Measurements from ENCODE around the gene KREMEN2. TPM values are rescaled to one million over a fixed set of nuclear protein-coding genes. Genes with fewer than 3 reads are reported as not detected.

KREMEN2 gene
- total RNA-seq, 1 experiment from 2014 or later = 0.49 TPM

DNA sequence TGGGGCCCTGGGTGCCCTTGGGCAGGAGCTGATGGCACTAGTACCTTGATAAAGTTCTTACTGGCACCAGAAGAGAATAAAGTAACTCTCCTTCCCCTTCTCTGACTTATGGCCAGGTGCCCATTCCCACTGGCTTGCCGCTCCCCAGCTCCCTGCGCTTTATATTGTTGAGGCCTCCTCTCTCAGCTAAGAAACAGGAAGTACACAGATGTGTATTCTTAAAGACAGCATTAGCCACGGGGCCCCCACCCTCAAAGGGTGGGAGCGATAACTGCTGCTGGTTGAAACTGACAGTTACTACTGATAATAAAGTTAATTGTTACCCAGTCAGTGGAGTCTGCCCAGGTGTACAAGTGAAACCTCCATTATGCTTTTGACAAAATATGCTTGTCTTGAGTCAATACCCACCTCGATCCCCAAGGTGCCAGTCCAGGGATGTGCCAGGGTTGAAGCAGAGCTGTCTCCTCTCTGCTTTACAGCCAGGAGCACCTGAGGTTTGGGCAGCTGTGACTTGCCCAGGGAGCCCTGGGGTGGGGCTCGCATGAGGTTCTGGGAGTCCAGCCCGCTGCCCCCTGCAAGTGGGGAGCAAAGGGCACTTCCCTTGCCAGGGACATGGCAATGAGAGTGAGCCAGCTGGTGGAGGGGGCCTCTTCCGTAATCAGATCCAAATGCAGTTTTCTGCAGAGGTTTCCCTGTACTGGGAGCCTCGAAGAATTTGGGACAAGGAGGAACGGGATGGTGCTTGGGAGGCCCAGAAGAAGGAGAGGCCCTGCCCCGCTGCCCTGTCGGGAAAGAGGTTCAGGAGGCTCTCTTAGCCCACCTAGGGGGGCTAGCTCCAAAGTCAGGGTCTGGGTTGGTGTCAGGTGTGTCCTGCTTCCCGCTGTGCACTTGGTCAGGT lies 43.2 kb downstream of the KREMEN2 start:
- H3K36me3 ChIP-seq (ENCODE audit: insufficient read depth, low read length, poor library complexity, severe bottlenecking) = no peaks in the 10 kb centered on the region
- intact Hi-C loops (cut with micrococcal nuclease; ENCODE audit: unreplicated experiment) = no loop called here
- ChIA-PET POLR2A (ENCODE audit: low non-redundant PET) (no interaction called here), CTCF (interaction anchor here (0.6 kb wide), 1 partner anchor 153 kb away, joined by 3 read pairs; no protein-coding TSS in a partner anchor)
- no TSS peak for BruUV-seq (replicated peaks)
- H3K27me3 ChIP-seq (replicated peaks; ENCODE audit: insufficient read depth, low read depth, low read length, poor library complexity) = peaks cover 67% of the 10 kb centered on the region
- no peaks in the 10 kb centered on the region for H3K9me3 ChIP-seq (ENCODE audit: low read depth, low read length, poor library complexity, severe bottlenecking)
- TF ChIP-seq EZH2 (IDR thresholded peaks at IDR 0.05; ENCODE audit: borderline replicate concordance, low read depth, low read length, poor library complexity, severe bottlenecking) = no peak
- TF ChIP-seq, protein P1, sequence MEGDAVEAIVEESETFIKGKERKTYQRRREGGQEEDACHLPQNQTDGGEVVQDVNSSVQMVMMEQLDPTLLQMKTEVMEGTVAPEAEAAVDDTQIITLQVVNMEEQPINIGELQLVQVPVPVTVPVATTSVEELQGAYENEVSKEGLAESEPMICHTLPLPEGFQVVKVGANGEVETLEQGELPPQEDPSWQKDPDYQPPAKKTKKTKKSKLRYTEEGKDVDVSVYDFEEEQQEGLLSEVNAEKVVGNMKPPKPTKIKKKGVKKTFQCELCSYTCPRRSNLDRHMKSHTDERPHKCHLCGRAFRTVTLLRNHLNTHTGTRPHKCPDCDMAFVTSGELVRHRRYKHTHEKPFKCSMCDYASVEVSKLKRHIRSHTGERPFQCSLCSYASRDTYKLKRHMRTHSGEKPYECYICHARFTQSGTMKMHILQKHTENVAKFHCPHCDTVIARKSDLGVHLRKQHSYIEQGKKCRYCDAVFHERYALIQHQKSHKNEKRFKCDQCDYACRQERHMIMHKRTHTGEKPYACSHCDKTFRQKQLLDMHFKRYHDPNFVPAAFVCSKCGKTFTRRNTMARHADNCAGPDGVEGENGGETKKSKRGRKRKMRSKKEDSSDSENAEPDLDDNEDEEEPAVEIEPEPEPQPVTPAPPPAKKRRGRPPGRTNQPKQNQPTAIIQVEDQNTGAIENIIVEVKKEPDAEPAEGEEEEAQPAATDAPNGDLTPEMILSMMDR (conservative IDR thresholded peaks at IDR 0.05; ENCODE audit: low read depth, low read length) = no peak
- no peak overlapping the region for H3K27ac ChIP-seq (ENCODE audit: low read depth, low read length, poor library complexity, severe bottlenecking)
- H3K4me1 ChIP-seq (ENCODE audit: insufficient read depth, low read length, poor library complexity, severe bottlenecking) = peaks cover 4% of the 10 kb centered on the region
- DNase-seq (ENCODE audit: low spot score) = no peak
- no peak overlapping the region for H3K4me3 ChIP-seq (ENCODE audit: low read depth, low read length, poor library complexity, severe bottlenecking)

DNA sequence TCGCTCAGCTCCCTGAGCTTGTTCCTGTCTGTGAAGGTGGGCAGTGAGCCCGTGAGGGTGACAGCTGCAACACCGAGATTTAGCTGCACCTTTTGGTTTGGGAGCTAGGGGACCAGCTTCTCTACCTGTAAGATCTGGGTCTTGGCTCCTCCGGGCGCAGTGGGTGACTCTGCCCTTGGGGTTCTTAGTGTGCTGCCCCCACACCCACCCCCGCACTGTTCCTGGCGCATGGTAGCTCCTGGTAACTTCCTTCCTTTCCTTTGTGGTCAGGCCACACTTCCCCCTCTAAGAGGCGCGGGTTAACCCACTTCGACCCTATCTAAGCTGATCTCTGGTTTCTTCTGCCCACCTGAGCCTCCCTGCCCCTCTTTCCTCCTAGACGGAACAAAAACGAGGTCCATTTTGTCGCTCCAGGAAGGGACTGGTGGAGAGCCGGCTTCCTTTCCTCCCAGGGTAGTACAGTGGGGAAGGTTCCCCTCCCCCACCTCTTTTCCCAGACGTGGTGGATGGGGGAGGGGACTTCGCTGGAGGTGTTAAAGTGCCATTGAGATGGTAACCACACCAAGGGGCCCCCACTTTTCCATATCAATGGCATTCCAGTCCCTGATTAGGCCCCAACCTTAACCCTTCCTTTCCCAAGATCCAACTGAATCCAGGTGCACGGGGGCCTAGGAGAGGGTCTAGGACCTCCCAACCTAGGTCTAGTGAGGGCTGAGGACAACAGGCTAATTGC lies 44.0 kb downstream of the KREMEN2 start:
- Histone ChIP-seq H3K36me3 (ENCODE audit: insufficient read depth, low read length, poor library complexity, severe bottlenecking) (no peaks in the 10 kb centered on the region), H3K27ac (ENCODE audit: low read depth, low read length, poor library complexity, severe bottlenecking) (no peak overlapping the region), H3K9me3 (ENCODE audit: low read depth, low read length, poor library complexity, severe bottlenecking) (no peaks in the 10 kb centered on the region), H3K4me1 (ENCODE audit: insufficient read depth, low read length, poor library complexity, severe bottlenecking) (peaks cover 4% of the 10 kb centered on the region), H3K4me3 (ENCODE audit: low read depth, low read length, poor library complexity, severe bottlenecking) (no peak overlapping the region), H3K27me3 (replicated peaks; ENCODE audit: insufficient read depth, low read depth, low read length, poor library complexity) (peaks cover 75% of the 10 kb centered on the region)
- CTCF ChIA-PET = interaction anchor here (0.6 kb wide), 1 partner anchor 152 kb away, joined by 3 read pairs; no protein-coding TSS in a partner anchor
- DNase-seq (ENCODE audit: low spot score) = no peak
- BruUV-seq (replicated peaks) = no TSS peak
- no peak for TF ChIP-seq EZH2 (IDR thresholded peaks at IDR 0.05; ENCODE audit: borderline replicate concordance, low read depth, low read length, poor library complexity, severe bottlenecking)
- TF ChIP-seq, protein P1 (conservative IDR thresholded peaks at IDR 0.05; ENCODE audit: low read depth, low read length) = no peak
- intact Hi-C loops (cut with micrococcal nuclease; ENCODE audit: unreplicated experiment) = no loop called here
- POLR2A ChIA-PET (ENCODE audit: low non-redundant PET) = no interaction called here

DNA sequence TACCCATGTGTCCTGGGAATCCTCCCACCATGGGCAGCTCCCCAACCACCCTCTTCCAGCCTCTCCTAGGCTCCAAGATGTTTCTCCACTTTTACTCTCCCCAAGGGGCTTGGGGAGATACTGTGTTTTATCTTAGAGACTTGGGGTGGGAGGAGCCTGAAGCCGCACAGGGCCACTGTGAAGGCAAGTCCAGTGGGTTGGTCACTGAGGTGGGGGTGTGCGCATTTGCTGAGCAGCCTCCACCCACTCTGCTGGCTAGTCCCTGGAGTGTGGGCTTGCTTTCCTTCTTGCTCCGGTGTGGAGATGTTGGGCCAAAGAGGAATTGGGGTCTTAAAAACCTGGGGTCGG lies 44.6 kb downstream of the KREMEN2 start:
- H3K4me3 ChIP-seq (ENCODE audit: low read depth, low read length, poor library complexity, severe bottlenecking) = no peak overlapping the region
- intact Hi-C loops (cut with micrococcal nuclease; ENCODE audit: unreplicated experiment) = no loop called here

More for the DNA sequence above, 44.6 kb downstream of the KREMEN2 start:
- DNase-seq (ENCODE audit: low spot score) = no peak
- ChIA-PET CTCF (no interaction called here), POLR2A (ENCODE audit: low non-redundant PET) (no interaction called here)
- peaks cover 80% of the 10 kb centered on the region for H3K27me3 ChIP-seq (replicated peaks; ENCODE audit: insufficient read depth, low read depth, low read length, poor library complexity)
- no peaks in the 10 kb centered on the region for H3K36me3 ChIP-seq (ENCODE audit: insufficient read depth, low read length, poor library complexity, severe bottlenecking)
- BruUV-seq (replicated peaks) = no TSS peak
- H3K27ac ChIP-seq (ENCODE audit: low read depth, low read length, poor library complexity, severe bottlenecking) = no peak overlapping the region
- no peaks in the 10 kb centered on the region for H3K9me3 ChIP-seq (ENCODE audit: low read depth, low read length, poor library complexity, severe bottlenecking)
- TF ChIP-seq, protein P1 (conservative IDR thresholded peaks at IDR 0.05; ENCODE audit: low read depth, low read length) = no peak
- no peak for TF ChIP-seq EZH2 (IDR thresholded peaks at IDR 0.05; ENCODE audit: borderline replicate concordance, low read depth, low read length, poor library complexity, severe bottlenecking)
- peaks cover 4% of the 10 kb centered on the region for H3K4me1 ChIP-seq (ENCODE audit: insufficient read depth, low read length, poor library complexity, severe bottlenecking)

All from A673 (cell line).